Measurements from ENCODE around the gene HOXC5.

Gene HOXC5

DNA sequence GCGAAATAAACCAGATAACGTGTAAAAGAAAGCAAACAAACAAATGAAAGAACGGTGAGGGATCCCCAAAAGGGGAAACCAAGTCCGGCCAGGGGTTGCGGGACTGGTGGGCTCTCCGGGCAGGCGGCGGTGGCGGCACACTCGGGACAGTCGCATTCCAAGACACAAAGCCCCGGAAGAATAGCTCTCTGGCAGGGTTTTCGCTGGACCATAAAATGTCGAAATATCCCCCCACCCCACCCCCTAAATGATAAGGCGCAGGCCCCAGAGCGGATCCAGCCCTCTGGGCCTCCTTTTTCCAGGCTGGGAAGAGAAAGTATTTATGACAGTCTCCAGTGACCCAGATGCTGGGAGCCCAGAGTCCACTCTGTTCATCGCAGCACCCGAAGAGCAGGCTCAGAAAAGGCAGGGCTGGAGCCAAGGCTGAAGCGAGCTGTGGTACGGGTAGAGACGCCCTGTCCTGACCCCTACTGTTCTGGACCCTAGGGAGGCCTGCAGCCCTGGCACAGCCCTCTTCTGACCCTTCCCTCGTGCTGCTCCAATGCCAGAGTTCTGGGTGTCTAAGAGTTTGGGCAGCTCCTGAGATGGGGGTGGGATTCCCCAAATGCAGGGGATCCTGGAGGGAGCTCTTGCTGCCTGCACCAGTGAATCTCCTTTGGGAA, 26.2 kb upstream of the HOXC5 start:
- DNase-seq (ENCODE audit: low spot score) = no peak

DNA sequence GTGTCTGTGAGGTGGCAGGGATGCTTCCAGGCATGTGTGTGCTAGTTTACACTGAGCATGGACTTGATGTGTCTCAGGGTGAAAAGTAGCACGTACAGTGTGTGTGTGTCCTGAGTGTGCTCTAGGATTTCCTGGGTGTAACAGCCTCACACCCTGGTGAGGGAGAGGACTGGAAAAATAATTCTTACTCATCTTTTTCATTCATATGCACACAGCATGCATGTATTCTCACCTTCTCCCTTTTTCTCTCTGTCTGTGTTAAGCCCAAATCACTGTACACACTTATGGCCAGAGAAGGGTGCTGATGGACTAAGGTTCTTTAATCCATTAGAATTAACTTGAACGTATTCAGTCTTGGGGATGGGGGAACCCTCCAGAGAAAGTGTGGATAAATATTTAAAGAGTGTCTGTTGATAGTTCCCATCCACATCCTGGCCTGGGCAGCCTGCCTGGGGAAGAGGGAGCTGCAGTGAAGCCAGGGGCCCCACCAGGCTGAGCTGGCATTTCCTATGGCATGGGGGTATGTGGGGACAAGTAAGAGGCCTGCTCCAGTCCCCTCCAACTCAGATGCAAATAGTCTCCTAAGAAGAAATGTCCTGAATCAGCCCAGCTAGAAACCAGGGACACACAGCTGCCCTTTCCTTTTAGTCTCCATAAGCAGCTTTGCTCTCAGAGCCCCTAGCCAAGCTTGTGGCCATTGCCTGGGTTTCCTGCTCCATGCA, 25.2 kb upstream of the HOXC5 start:
- no peak for DNase-seq (ENCODE audit: low spot score)

DNA sequence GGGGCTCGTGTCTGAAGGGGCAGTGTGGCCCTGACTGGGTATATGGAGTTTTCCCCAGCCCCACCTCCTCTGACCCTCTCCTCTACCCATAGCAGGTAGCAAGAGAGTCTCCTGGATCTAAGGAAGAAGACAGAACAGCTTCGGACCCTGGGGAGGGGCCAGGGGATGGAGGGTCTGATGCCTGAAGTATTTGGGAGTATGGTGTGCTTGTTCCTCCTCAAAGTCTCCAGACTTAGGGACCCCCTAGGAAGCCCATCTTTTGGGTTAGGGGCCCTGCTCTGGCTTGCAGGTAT, 24.6 kb upstream of the HOXC5 start:
- no peak for DNase-seq (ENCODE audit: low spot score)

DNA sequence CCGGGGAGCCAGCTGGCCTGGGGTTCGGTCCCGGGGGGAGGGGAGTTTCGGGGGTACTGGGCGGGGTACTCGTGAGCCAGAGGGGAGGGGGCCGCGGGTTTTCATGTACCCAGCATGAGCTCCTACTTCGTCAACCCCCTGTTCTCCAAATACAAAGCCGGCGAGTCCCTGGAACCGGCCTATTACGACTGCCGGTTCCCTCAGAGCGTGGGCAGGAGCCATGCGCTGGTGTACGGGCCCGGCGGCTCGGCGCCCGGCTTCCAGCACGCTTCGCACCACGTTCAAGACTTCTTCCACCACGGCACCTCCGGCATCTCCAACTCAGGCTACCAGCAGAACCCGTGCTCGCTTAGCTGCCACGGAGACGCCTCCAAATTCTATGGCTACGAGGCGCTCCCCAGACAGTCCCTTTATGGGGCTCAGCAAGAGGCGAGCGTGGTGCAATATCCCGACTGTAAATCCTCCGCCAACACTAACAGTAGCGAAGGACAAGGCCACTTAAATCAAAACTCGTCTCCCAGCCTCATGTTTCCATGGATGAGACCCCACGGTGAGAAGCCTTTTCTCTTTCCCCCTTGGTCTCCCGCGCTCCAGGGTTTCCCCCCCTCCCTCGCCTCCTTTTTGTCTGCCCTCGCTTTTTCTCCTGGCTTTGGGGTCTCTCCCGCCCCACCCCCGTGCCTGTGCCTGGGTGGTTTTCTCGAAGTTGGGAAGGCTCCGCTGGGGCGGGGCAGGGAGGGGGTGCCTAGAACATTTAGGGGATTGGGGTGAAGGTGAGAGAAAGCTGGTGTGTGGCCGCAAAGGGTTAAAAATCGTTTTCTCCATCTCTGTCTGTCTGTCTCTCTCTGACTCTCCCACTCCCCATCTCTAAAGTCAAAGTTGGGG, 23.4 kb upstream of the HOXC5 start:
- no peak for DNase-seq (ENCODE audit: low spot score)

DNA sequence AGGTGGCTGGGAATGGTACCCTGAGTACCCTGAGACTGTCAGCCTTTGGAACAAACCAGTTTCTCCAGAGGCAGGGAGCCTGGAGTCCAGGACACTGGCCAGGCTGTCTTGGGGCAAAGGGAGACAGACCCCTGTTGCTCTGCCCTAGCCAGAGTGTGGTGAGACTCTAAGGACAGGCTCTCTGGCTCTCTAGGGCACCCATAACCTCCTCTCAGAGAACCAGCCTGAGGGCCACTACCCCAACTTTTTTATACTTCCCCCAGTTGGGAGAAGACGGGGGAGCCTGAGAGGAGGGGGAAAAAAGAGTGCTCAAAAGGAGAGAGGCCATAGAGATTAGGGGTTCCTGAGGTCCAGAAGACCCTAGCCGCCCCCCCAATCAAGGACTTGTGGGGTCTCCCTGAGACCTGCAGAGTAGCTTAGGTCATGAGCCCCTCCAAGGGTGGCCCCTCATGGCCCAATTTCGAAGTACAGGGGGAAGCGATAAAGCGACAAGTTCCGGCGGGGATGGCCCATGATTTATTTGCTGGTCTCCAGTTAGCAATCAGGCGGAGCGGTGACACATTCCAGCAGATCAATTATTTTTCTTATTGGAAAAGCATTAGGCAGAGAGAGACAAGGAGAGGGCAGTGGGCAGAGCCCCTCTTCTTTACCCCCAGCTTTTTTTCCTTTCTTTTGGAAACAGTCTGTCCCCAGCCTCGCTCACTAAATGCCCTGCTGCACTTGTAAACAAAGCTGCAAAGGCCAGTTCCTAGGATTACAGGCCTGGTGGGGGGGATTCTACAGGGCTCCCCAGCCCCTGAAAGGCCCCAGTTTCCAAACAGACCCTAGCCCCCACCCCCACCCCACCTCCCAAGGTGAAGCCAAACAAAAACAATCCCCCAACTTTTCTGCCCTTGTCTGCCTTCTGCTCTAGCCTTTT, 22.5 kb upstream of the HOXC5 start:
- no peak for DNase-seq (ENCODE audit: low spot score)

DNA sequence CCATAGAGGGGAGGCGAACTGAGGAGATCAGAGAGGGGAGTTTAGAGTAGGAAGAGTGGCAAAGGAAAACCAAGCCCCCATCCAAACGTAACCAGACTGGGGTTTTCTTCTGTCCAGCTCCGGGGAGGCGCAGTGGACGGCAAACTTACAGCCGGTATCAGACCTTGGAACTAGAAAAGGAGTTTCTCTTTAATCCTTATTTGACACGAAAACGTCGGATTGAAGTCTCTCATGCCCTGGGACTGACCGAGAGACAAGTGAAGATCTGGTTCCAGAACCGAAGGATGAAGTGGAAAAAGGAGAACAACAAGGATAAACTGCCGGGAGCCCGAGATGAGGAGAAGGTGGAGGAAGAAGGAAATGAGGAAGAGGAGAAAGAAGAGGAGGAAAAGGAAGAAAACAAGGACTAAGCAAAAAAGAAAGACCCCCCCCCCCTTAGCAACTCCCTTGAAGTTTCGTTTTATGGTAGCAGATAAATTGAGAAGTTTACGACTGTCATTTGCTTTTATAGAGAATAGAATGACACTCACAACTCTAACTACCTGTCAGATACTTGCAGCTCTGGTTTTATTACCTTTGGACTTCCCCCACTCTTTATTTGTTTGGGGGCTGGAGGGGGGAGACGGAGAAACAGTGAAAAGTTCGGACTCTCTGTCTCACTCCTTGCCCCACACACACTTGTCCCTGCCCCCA, 21.7 kb upstream of the HOXC5 start:
- DNase-seq (ENCODE audit: low spot score) = no peak

DNA sequence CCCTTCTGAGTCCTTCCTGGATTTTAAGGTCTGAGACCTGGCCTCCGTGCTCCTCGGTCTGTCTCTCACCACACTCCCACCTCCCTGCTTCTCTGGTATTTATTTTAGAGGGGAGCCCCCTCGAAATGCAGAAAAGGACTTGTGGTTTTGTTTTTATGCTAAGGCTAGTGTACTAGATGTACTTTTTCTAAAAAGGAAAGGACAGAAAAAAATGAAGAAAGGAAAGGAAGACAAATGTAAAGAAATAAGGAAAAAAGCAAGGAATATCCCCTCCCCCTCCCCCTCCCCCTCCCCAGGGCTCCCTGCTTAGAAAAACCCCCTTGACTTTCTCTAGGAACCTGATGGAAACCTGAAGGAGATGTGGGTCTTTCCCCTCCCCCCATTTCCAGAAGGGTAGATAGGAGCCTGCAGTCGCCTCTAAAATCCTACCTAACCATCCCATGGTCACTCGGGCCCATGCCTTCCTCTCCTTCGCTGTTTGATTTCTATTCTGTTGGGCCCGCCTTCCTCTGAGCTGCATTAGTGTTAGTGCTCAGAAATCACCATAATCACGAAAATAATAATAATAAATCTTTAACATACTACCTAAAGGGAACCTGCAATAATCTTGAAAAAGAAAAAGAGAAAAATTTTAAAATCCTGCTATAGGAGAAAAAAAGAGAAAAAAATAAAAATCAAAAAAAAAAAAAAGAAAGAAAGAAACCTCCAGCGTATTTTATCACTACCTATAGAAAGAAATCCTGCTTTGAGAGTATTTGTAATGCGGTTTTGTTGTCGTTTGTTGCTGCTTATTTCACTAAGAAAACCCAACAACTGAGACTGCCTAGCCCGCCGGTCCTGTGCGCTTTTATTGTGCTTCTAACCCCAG, 21.0 kb upstream of the HOXC5 start:
- no peak for DNase-seq (ENCODE audit: low spot score)

DNA sequence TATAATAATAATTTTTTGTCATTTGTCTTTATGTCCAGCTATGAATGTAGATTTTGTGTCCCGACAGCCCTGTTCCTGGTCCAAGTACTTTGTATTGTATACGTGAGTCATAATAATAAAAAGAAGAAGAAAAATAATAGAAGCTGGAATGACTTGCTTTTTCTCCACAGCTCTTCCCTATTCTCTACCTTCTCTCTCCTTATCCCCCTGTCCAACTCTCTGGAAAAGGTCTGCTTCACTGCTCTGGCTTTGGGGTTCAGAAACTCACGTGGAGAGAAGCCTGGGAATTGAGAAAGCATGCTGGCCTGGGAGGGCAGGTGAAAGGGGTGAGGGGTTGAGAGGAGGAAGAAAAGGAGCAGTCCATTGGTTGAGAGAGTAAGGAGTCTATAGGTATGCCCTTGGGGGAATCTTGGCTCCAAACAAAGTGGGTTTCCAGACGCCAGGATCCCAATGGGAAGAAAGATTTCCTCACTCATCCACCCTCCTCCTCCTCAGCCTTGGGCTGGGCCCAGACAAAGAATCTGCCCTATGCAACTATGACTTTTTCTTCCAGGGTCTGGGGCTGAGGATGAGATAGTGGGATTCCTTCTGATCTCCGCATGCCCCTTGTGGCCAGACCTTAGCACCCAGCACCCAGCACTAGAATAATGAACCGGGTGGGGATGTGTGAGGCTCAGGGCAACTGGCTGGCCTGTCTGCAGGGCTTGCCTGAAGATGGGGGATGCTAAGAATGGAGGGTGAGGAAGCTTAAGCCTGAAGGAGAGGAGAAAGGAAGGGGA, 20.0 kb upstream of the HOXC5 start:
- no peak for DNase-seq (ENCODE audit: low spot score)

DNA sequence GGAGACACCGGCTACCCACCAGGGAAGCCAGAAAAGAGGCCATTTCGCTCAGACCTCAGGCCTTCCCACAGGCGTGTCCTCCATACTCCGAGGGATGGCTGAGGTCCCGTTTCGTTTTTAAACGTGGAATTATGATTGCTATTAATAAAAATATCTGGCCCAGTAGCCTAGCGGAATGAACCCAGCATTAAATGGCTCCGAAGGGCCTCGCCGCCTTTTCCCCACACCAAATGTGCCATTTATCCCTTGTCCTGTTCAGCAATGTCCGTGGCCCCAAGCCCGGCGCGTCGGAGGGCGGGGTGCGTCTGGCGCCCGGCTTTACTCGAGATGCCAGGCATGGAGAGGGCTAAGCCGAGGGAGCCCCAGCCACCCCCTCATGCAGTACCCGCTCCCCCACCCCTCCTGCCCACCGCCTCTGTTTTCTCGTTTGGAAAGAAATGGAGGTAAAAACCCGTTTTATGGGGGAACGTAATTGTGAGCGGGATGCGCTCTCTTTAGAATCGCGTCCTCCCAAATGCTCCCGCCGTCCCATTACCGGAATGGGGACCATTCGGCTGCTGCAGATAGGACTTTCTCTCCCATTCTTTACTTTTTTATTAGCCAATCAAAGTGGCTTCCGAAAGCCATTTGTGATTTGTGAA, 18.4 kb upstream of the HOXC5 start:
- no peak for DNase-seq (ENCODE audit: low spot score)

DNA sequence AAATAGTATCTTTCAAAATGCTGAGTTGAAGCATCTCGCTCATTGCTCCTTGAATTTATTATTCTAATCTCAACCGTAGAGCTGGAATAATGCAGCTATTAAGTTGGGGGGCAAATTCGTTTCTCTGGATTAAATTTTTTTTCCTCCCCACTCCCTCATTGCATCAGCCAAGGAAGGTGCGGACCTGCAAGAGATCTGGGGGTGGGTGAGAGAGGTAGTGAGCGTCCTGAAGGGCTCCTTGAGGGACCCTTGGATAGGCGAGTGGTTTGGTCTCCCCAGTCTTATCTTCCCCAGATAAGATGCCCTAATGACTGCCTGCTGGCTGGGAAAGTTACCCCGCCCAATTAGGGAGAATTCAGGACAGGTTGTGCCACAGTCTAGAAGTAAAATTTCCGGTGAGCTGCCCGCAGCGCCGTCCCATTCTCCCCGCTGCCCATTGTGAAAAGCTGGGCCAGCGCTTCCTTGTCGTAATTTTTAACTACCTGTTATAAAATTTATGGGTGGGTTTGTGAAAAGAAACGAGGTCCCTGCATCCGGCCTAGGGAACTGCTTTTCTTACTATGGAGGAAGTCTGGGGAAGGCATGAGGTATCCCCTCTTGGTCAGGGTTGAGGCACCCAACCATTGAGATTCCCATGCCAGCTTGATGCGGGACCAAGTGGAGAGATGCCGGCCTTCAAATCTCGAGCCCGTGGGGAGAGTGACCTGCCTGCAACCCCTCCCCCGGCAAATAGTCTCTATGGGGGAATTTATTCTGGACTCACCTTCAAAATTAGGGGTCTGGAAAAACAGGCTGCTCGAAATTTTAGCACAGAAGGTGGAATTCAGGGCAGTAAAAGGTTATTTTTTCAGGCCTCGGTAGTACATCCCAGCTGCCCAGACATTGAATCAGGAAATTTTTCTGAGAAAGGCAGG, 17.6 kb upstream of the HOXC5 start:
- DNase-seq (ENCODE audit: low spot score) = no peak

DNA sequence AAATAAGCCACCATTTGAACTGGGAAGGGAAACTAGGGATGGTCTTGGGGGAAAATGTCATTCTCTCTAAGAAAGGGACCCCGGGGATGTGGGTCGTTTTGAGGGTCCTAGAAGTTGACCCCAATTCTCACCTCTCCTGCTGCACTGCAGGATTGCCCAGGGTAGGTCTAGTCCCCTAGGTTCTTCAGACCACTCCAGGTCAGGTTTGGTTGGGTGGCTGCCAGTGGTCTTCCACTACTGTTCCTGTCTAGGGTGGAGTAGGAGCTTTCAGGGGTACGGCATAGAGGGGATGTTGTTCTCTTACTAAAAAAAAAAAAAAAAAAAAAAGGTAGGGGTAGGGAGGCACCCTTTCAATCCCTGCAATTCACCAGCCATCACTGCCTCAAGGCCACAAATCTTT, 16.8 kb upstream of the HOXC5 start:
- no peak for DNase-seq (ENCODE audit: low spot score)

DNA sequence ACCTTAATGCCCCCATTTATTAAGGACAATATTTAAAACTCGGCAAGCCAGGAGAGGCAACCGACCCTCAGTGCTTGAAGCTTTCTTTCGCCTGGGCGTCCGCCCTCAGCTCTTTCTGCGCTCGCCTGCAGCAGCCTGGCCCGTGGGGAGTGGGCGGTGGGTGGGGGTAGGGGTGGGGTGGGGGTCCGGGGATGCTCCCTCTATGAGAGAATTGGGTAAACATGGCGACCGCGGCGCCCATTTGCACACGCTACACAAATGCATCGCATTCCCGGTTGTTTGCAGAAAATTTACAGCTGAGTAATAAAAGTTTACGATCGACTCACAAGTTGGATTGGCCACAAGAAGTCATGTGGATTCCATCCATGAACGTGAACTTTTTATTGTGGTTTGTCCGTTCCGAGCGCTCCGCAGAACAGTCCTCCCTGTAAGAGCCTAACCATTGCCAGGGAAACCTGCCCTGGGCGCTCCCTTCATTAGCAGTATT, 16.3 kb upstream of the HOXC5 start:
- no peak for DNase-seq (ENCODE audit: low spot score)

DNA sequence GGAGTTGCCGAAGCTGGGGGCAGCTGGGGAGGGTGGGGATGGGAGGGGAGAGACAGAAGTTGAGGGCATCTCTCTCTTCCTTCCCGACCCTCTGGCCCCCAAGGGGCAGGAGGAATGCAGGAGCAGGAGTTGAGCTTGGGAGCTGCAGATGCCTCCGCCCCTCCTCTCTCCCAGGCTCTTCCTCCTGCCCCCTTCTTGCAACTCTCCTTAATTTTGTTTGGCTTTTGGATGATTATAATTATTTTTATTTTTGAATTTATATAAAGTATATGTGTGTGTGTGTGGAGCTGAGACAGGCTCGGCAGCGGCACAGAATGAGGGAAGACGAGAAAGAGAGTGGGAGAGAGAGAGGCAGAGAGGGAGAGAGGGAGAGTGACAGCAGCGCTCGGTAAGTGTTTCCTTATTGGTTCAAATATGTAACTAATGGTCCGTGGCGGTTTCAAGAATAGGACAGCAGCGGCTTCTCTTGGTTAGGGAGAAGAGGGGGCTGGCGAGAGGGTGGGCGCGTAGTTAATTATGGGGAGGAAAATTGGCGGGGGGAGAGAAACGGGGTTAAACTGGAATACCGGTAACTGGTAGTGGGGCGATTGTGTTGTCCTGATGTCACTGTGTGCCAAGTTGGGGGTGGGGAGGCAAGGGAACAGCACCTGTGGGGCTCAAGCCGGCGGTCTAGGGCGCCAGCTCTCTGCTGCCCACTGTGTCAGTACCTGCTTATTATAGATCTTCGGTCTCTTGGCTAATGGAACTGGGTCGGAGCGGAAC, 15.6 kb upstream of the HOXC5 start:
- no peak for DNase-seq (ENCODE audit: low spot score)

DNA sequence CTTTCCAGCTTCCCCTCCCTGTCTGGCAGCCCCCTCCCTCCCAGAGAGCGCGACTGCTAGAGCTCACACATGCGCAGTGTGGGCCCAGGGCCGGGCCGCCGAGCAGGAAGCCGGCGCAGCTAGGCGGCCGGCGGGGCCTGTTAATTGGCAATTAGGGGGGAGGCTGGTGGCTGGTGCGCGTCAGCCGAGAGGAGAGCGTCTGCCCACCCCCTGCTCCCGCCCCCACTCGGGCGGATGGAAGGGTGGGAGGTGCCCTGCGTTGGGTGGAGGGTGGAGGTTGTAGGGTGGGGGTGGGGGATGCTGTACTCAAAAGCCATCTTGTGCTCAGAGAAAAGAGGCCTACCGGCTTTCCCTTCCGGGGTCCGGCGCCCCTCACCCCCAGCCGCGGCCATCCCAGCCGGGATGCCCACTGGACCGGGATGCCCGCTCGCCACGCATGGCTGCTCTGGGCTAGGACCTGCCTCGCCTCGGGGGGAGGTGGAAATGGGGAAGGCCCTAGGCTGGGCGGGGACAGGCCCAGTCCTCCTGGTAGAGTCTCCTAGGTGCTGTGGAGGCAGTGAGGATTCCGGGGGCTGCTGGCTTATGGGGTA, 14.9 kb upstream of the HOXC5 start:
- no peak for DNase-seq (ENCODE audit: low spot score)

DNA sequence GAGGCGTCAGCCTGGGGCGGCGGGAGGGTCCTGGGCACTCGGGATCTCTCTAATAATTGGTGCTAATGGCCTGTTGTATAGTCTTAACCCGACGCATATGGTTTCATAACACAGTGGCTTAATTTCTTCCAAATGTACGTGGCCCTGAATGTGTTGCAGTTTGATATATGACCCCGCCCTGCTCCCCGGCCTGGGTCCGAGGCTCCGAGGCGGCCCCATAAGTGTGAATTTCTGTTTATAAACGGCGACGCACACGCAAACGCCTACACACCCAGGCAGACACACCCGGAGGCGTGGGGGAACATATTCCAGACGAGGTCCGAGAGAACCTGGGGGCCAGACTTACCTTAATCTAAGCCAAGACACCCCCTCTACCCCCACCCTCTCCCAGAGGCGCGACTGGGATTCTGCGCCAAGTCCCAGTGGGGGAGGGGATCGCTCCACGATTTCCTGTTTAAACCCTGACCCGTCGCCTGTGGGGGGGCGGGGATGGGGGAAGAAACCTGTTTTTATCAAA, 14.3 kb upstream of the HOXC5 start:
- DNase-seq (ENCODE audit: low spot score) = no peak

DNA sequence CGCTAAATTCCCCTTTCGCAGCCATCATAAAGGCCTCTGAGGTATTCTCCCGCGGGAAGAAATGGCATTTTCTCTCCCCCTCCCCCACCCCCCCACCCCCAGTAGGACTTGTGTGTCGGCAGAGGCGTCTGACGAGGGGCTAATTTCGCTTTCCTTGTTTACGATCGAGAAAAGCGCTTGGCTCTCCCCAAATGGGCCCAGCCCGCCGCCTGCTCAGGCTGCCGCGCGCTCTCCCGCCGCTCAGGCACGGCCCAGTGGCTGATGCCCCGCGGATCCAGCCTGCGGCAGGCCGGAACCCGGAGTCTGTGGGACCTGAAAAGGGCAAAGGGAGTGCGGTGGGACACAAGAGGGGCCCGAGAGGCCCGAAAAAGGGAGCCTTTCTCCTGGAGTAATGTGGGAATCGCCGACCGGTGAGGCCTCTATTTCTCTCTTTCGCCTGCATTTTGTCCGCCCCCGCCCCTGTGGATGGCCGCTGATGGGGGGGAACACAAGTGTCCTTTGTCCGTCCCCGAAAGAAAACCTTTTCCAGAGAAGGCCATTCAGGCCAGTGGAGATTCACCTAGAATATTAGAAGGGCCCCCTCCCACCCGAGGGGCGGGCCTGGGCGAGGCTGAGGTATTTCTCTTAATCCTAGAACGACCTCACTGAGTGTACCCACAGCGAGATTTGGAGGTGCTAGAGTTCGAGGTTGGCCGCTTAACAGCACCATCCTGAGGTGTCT, 13.6 kb upstream of the HOXC5 start:
- no peak for DNase-seq (ENCODE audit: low spot score)
